NCI-H524 treated with DMSO at 0.1 percent for 48 hours (cell line): Measurements from ENCODE around the gene KRTAP19-7.

Experiments used
- DNase-seq: peaks from one replicate; lab custom pipeline; 2025; lab: John Stamatoyannopoulos, UW

The KRTAP19-7 gene, protein sequence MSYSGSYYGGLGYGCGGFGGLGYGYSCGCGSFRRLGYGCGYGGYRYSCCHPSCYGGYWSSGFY

DNA sequence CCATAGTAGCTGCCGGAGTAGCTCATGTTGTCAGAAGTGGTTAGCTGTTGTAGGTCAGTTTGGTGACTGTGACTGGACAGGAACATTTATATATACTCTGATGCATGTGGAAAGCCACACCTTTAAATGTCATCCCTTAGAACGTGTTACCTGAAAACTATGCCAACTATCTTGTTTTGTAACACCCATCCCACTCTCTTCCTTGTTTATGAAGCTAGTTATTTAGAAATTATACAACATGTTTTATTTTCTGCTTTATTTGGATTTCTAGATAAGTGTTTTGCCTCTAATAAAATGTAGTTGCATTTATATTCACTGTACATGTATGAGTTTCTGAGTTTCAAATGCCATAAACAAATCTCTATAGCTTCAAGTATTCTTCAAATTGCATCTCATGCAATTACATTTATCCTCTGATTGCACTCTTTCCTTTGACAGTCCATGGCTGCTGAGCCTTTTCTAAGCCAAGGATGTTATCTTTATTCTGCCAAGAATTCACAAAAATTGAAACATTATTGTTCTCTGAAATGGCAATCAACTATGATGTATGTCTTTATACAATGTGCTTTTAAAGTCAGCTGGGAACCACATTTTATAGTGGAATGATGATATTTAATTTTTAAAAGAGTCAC lies at the start of gene KRTAP19-7:
KRTAP19-7 (minus strand) TSS at position 51 of the 632 bp plus-strand sequence; CDS start at position 26, 25 bp downstream.
- DNase-seq, result no peak

DNA sequence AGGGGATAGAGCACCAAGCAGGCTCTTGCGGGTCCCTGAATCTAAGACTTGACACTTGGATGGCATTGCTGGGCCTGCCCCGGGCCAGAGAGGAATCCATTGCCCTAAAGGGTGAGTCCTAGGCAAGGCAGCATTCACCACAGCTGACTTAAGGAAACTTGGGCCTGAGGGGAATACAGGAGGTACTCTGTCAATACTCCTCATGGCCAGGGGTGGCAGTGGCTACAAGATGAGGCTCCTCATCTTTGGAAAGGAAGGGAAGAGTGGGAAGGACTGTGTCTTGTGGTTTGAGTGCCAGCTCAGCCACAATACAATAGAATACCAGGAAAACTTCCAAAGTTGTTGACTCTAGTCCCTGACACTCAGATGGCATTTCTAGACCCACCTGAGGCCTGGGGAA lies 44.9 kb upstream of the KRTAP19-7 start:
- no peak for DNase-seq

DNA sequence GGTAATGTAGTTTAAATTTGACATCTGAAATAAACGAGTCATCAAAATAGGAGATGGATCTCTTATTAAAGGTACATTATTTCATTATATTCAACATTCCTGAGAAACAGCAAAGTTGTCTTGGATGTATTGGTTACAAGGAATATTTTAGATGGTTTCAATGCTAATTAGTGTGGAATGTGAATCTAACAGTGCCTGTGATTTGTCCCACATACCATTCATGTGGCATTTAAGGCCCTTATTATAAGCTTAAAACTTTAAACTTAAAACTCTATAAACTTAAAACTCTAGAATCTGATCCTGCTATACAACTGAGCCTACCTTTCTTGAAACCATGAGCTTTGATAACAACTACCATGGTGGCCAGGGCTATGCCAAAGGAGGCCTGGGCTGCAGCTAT lies 39.7 kb upstream of the KRTAP19-7 start, which contains the start of gene KRTAP22-1:
KRTAP22-1 (plus strand) TSS at position 301 of the 400 bp plus-strand sequence.
- no peak for DNase-seq

DNA sequence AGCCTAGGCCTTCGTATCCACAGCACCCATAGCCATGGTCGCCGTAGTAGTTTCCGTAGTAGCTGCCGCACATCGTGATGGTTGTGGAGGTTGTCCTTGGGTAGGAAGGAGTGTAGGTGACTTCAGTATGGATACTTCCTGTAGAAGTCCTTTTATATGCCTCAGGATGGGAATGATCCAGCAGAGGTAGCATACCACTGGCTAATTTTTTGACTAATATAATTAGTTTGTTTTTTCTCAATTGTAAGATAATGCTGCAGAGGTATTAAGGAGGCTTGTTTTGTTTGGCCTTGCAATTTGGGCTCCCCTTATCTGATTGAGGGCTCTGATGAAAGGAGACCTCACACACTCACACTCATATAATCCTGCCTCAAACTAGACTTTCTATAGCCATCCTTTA lies 37.7 kb upstream of the KRTAP19-7 start, which contains the start of gene KRTAP6-2:
KRTAP6-2 (minus strand) TSS at position 101 of the 400 bp plus-strand sequence; CDS start at position 73, 28 bp downstream.
- no peak for DNase-seq

DNA sequence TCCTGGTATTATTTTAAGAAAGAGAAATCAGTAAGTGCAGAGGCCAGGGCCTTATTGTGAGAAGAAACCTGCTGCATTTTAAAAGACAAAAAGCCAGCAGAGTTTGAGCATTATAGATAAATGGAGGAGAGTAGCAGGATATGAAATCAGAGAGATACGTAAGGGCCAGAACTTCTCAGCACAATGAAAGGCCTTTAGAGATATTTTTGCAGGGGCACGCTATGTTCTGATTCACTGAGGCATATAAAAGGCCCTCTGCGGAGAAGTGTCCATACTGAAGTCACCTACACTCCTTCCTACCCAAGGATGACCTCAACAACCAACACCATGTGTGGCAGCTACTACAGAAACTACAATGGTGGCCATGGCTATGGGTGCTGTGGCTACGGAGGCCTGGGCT lies 31.0 kb upstream of the KRTAP19-7 start, which contains the start of gene KRTAP6-3:
KRTAP6-3 (plus strand) TSS at position 301 of the 400 bp plus-strand sequence; CDS start at position 307, 6 bp downstream.
- no peak for DNase-seq

DNA sequence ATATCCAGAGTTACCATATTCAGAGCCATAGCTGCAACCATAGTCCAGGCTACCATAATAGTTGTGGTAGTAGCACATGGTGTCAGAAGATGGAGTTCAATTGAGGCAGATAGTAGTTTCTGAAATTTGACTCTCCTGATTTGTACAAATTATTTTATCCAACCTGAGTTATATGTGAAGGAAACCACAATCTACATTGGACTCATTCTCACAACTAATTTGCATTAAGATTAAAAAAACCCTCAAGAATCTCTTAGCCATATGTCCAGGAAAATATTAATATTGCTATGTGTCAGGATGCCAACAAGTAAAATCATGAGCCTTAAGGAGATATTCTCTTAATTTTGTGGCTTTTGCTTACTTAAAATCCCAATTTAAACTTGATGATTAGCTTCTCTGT lies 29.2 kb upstream of the KRTAP19-7 start, which contains the start of gene KRTAP22-2:
KRTAP22-2 (minus strand) TSS at position 101 of the 400 bp plus-strand sequence.
- no peak for DNase-seq

DNA sequence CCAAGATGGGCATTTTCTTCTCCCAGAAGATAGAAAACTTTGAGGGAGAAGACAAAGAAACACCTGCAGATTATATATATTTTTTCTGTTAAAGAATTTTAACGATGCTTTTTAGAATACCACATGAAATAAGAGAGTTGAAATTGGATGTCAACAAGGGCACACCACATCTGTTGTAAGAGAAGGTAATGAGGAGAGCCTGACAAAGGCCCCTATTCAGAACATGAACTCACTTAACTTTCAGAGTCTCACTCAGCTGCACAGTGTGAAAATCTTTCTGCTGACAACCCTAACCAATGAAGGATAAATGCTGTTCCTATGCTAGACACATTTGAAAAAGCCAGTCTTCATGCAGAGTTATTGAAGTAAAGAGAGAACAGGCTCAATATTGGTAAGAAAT lies 21.8 kb upstream of the KRTAP19-7 start:
- DNase-seq, result no peak

DNA sequence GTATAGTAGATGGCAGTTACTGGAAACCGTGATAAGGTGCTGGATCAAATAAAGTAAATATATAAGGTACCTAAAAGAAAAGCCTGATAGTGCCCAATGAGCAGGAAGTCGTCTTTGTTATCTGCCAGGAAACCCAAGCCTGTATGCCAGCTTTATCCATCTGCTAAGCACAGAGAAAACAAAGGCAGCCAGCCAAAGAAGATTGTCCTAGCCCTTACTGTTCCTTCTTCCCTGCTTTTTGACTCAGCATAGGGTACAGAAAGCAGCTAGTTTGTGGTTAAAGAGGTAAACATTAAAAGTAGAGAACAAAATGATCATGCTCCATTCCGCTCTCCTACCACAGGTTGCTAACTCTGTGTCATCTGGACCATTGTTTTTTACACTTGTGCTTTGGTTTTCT lies 19.0 kb upstream of the KRTAP19-7 start:
- DNase-seq, result no peak

DNA sequence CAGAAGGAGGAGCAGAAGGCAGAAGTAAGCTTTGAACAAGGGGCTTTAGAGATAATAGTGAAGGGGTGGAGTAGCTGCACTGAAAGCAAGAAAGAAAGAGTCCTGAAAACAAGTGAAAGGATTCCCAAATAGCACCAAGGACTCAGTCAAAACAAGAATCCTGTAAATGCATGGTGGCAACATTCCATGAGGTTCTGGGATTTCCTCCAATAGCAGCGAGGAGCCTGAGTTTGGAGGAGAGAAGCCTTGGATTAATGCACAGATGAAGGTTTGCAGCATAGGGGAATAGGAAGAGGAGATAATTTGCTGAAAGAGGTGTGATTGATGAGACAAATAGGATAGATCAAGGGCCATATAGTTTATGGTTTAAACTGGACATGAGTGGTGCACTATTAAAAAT lies 18.2 kb upstream of the KRTAP19-7 start:
- no peak for DNase-seq

DNA sequence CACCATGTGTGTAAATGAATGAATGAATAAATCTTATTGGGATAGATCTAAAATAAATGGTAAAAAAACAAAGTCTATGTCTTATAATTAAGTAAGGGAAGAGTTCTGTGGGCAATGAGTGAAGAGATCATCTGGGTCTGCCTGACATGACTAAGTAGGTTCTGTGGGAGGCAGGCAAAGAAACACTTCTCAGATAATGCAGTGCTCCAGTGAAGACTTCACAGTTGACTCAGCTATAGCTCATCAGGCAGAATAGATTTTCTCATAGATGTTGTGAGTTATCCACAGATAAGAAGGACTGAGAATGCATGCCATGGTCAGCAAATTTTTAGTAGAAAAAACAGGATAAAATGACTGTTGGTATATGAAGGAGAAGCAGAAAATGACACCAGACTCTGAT lies 16.7 kb upstream of the KRTAP19-7 start:
- no peak for DNase-seq

DNA sequence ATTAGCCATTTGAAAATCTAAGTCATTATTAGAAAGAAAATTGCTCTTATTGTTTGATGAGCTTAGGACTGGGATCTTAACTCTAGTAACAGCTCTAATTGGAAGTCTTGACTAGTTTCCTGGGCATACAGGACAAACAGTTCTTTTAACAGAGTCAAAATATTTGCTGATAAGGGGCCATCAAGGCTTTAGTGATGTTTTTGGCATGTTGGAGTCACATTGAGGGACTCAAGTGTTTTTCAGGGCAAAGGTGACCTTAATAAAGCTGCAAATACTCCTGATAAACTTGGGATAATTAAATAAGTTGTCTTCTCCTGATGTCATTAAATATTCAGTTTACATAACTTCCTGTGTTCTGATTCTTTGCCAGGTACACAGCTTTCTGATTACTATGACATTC lies 6.5 kb upstream of the KRTAP19-7 start:
- DNase-seq, result no peak

DNA sequence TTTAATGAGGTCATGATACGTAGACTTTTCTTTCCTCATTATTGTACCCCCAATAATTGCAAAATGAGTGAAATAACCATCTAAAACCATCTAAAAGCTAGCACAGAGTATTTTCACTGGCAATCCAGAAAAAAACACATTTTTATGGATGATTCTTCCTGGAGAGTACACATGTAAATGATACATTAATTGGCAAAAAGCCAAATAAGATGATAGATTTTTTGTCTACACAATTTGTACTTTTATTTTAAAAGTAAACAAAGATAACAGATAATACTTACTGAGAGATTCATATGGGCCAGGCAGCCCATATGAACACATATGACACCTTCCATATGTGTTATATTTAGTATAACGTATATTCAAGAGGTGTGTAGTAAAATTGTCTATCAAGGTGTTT lies 2.5 kb upstream of the KRTAP19-7 start:
- no peak for DNase-seq

DNA sequence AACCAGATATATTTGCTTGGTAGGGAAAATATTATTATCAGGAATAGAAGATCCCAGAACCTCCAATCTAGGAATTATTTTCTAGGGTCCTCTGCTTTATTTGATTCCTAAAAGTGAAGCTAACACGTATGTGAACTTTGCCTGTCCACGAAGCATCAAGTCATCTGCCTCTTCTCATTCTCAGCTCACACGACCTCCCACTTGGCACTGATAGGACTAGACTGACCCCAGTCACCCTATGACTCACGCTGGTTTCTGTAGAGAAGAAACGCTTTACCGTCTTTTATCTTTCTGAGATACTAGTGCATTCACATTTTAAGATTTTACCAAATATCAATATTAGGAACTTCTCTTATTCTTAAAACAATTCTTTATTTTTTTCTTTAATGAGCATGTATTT lies 2.0 kb upstream of the KRTAP19-7 start:
- DNase-seq, result no peak

DNA sequence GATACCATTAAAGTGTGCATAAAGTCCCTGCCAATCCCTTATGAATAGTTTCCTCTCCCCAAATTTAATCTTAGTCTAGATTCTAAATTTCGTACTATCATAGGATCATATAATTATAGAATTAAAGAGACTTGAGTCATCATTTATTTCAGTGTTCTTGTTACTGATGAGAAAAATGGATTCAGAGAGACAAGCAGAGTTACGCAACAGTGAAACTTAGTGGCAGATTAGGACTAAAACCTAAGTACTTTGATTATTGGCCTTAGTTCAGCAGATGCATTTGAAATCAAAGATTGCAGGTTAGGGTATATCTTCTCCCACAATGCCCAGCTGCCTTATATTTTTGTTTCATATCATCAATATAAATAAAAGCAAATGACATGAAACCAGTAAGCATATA lies 843 bp upstream of the KRTAP19-7 start:
- no peak for DNase-seq

DNA sequence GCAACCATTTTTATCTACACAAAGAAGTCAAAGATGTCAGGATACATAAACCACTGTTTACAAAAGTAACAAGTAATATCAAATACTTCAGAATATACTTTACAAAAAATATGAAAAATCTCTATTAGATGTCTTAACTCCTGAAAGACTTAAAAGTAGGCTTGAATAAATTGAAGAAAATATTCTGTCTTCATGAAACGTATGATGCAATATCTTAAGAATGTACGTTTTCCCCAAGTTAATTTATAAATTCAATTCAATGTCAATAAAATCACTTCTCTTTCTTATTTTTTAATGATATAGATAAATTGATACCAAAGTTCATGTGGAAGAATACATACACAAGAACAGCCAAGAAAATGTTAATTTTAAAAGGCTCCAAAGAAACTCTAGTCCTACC lies 6.0 kb downstream of the KRTAP19-7 start:
- no peak for DNase-seq

DNA sequence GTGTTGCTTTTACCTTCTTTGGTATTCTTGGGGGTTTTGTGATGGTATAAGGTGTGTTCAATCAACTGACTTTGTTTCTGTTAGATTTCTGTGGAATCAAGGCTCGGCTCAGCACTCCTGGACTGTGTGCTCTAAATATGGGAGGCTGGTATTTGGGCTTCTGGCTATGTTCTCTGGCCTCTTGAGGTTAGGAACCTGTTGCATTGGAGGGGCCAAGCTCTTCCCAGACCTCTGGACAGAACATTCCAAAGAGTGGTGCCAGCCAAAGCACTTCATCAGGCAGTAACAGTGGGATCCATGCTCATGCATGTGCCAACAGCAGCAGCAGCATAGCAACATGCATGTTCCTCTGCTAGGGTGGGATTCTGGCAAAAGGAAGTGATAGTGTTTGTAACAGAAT lies 8.3 kb downstream of the KRTAP19-7 start:
- DNase-seq, result no peak

DNA sequence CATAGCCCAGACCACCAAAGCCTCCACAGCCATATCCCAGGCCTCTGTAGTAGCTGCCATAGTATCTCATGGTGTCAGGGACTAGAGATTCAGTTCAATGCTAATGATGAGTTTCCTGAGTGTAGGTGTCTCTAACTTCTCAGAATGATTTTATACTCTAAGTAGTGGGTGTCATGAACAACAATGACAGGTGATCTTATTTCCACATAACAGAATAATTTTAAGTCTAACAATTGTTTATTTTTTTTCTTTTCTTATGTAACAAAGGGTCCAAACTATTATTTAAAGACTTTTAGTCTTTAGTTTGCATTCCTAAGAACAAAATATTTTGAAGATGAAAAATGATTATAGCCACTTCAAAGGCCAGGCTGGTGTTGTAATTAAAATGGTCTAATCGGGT lies 19.4 kb downstream of the KRTAP19-7 start, which contains the start of gene KRTAP19-6:
KRTAP19-6 (minus strand) TSS at position 101 of the 400 bp plus-strand sequence; CDS start at position 70, 31 bp downstream.
- no peak for DNase-seq

DNA sequence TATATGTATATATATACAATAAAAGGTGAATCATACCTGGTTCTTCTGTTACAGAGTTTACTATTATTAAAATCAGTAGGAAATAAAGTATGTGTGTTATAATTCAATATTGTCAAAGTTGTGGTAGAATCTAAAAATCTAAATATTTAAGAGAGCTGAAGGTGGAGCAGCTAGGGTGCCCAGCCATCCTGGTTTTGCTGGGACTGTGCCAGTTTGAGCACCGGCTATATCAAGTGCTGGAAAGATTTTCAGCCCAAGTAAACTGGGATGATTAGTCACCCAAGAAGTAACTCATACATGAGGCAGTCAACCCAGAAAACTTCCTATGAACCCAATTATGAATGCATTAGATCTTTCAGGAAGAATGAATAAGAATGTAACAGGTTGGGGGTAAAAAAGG lies 42.2 kb downstream of the KRTAP19-7 start:
- no peak for DNase-seq

DNA sequence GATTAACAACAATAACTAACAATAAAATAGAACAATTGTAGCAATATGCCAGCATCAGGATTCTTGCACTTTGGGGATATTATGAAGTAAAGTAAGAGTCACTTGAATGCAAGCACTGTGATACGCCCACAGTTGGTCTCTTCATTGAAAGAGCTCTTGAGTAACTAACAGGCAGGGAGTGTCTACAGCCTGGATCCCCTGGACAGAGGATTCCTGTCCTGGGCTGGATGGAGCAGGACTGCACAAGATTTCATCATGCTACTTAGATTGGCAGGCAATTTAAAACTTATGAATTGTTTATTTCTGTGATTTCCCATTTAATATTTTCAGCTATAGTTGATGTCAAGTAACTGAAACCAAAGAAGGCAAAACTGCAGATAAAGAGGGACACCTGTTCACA lies 45.4 kb downstream of the KRTAP19-7 start:
- DNase-seq, result no peak
